Pons (tissue), 1 donor: ENCODE data around the gene FANCM.

Source experiments
- DNase-seq: peaks from one replicate; pipeline ENCODE4 v3.0.0-alpha.2; 2016; ENCODE audit warnings: low spot score

FANCM gene

DNA sequence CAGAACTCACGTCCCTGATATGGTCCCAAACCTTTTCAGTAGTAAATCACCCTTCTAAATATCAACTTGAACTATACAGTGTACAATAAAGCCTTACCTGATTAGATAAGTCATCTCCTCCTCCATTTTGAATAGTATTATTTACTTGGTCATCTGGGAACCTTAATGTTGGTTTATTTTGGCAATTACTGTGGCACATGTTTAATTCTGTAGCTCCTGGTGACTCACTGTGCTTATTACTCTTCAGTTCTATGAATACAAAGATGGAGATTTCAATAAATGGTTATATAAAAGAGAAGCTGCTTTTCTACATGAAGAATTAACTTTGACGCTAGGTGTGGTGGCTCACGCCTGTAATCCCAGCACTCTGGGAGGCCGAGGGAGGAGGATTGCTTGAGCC is 91.8 kb downstream of the FANCM start:
- DNase-seq, result no peak

DNA sequence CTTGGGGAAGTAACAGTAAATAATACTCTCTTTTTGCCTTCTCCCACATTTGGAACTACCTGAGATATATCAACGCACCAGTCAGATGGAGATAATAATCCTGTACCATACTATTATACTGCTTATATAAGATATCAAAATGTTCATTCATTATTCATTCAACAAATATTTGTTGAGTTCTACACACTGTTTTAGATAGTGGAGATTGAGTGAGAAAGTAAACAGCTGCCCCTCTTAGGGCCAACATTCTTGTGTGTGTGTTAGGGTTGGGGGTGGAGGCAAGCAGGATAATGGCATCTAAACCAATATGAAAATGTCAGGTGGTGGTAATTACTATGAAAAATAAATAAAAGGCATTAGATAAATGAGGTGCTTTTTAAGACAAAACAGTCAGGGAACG is 103.3 kb downstream of the FANCM start:
- no peak for DNase-seq

GRCh38 chr14:45242706-45243105 is 107.0 kb downstream of the FANCM start:
- DNase-seq, result no peak

DNA sequence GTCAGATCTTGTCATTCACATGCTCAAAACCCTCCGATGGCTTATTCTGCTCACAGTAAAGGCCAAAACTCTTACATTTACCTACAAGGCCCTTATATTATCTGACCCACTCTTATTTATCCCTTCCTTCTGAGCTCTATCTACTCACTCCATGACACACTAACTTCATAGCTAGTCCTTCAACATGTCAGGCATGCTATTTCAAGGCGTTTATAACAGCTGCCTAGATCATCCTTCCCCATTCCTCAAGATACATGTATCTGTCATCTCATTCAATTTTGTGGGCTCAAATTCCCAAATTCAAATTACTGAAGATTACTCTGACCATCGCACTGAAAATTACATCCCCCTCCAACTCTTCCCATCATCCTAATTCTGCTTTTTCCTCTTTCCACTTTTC is 110.4 kb downstream of the FANCM start:
- no peak for DNase-seq

DNA sequence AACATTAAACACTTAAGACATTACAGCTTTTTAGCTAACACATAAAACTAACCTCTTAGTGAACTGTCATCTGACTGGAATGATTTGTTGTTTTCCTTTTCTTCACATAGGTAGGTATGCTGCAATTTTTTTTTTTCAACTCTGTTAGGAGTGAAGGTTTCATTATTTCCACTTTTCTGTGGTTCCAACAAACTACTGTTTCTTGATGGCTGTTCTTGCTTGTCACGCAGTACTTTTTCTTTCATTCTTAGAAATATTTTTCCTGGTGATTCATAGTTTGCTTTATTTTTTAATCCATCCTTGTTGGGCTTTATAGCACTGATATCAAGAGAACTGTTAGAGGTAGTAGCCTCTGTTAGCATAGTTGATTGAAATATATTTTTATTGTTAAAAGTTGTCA is 111.0 kb downstream of the FANCM start:
- no peak for DNase-seq

- no peak for DNase-seq
Measured at GRCh38 chr14:45247427-45247826, 111.7 kb downstream of the FANCM start.

- DNase-seq, result peak; percentile 72
Measured at GRCh38 chr14:45249856-45250575, 114.3 kb downstream of the FANCM start.
